Tibial nerve (tissue), 4 donors: Measurements from ENCODE around the gene MAGI3. TPM values are rescaled to one million over a fixed set of nuclear protein-coding genes. Genes with fewer than 3 reads are reported as not detected.
"Not testable (repeated sequence)": the region's sequence is repeated elsewhere in the genome, so short reads cannot be mapped to it uniquely, and the experiment has no call there.

Source experiments
- DNase-seq, 2 donors: peaks; one replicate each; pipeline ENCODE4 v3.0.0-alpha.2; 2019; ENCODE audit warnings: low spot score in 2 of 2
- H3K27ac ChIP-seq, 4 donors: fragments of 200-600 bp; sonication (generic) in 3 of 4; one replicate each; pipeline ENCODE4 v1.5.1; 2017 to 2019; ENCODE audit warnings: mild to moderate bottlenecking in 1 of 4
- H3K27me3 ChIP-seq, 2 donors: fragments of 200-600 bp; sonication (generic) in 1 of 2; one replicate each; pipeline versions ENCODE4 v1.5.1 to v1.6.0; 2017 to 2019
- H3K36me3 ChIP-seq, 3 donors: fragments of 200-600 bp; sonication (generic); one replicate each; pipeline ENCODE4 v1.5.1; 2018 to 2019
- H3K4me1 ChIP-seq, 4 donors: fragments of 200-600 bp; sonication (generic) in 3 of 4; one replicate each; pipeline ENCODE4 v1.5.1; 2017 to 2019
- H3K4me3 ChIP-seq, 4 donors: fragments of 200-600 bp; sonication (generic) in 3 of 4; one replicate each; pipeline ENCODE4 v1.5.1; 2017 to 2019; ENCODE audit warnings: mild to moderate bottlenecking in 1 of 4, moderate library complexity in 1 of 4
- H3K9me3 ChIP-seq, 4 donors: fragments of 200-600 bp; sonication (generic) in 3 of 4; one replicate each; pipeline ENCODE4 v1.5.1; 2017 to 2019
- CTCF ChIP-seq, 5 experiments: fragments of 200-600 bp in 3 of 5; fragments of 450-650 bp in 2 of 5; sonication (generic) in 3 of 5; IDR thresholded peaks; one replicate each; pipeline ENCODE4 v1.5.1; 2016 to 2019; ENCODE audit warnings: antibody characterized with exemption in 5 of 5, mild to moderate bottlenecking in 3 of 5, moderate library complexity in 2 of 5
- EP300 ChIP-seq, 2 donors: sonication (generic); formaldehyde crosslinking; IDR thresholded peaks; one replicate each; pipeline ENCODE4 v1.6.1; 2017; ENCODE audit warnings: antibody characterized with exemption in 2 of 2, mild to moderate bottlenecking in 1 of 2
- POLR2A ChIP-seq, 2 donors: fragments of 450-650 bp; IDR thresholded peaks; one replicate each; pipeline ENCODE4 v1.6.1; 2017; ENCODE audit warnings: antibody characterized with exemption in 2 of 2, mild to moderate bottlenecking in 2 of 2, moderate library complexity in 2 of 2
- WGBS, 2 donors: methylation state at CpG; one replicate each; pipeline ENCODE4 v1.1.5; 2018; 5-methylcytosine and 5-hydroxymethylcytosine counted together
- total RNA-seq, 4 donors: library from RNA; depleted of rRNA; stranded (reverse); fragments of >200 nt; gene quantifications; one replicate each; pipeline ENCODE4 v1.1.0, GENCODE V29; 2016

MAGI3 gene
- total RNA-seq, 4 donors from 2014 or later: 15.7 to 23.3 (median 19.4) TPM

- peaks cover 0 to 50% (median 0%) of the 10 kb centered on the region in 3 donors for H3K36me3 ChIP-seq
- WGBS, 2 donors: 85 to 90% methylated on average over 3 of the region's 3 CpGs
- no peak for TF ChIP-seq CTCF (IDR thresholded peaks at IDR 0.05)
- TF ChIP-seq POLR2A (IDR thresholded peaks at IDR 0.05): no peak
- no peak for TF ChIP-seq EP300 (IDR thresholded peaks at IDR 0.05)
Measured at GRCh38 chr1:113701429-113701828, 311.1 kb downstream of the MAGI3 start.

GRCh38 chr1:113714606-113715269, 324.4 kb downstream of the MAGI3 start:
- Histone ChIP-seq H3K4me1 (no peaks in the 10 kb centered on the region), H3K4me3 (no peak overlapping the region), H3K36me3 (peaks cover 0 to 77% (median 4%) of the 10 kb centered on the region in 3 donors), H3K27me3 (no peaks in the 10 kb centered on the region), H3K9me3 (peaks cover 0 to 7% (median 0%) of the 10 kb centered on the region in 4 donors), H3K27ac (no peak overlapping the region)
- no peak for DNase-seq
- WGBS, 2 donors: 96 to 97% methylated on average over 3 of the region's 3 CpGs
- TF ChIP-seq CTCF (IDR thresholded peaks at IDR 0.05): no peak
- no peak for TF ChIP-seq POLR2A (IDR thresholded peaks at IDR 0.05)
- TF ChIP-seq EP300 (IDR thresholded peaks at IDR 0.05): no peak

More at GRCh38 chr1:113701429-113701828, 311.1 kb downstream of the MAGI3 start:
- no peaks in the 10 kb centered on the region for H3K27me3 ChIP-seq
- H3K4me1 ChIP-seq: no peaks in the 10 kb centered on the region
- H3K4me3 ChIP-seq: no peak overlapping the region
- no peak overlapping the region for H3K27ac ChIP-seq
- H3K9me3 ChIP-seq: peaks cover 0 to 4% (median 0%) of the 10 kb centered on the region in 4 donors
- no peak for DNase-seq

- not testable (repeated sequence) for H3K27me3 ChIP-seq, H3K4me1 ChIP-seq, H3K4me3 ChIP-seq, H3K27ac ChIP-seq, H3K9me3 ChIP-seq, DNase-seq
- peaks cover 0 to 75% (median 4%) of the 10 kb centered on the region in 3 donors for H3K36me3 ChIP-seq
- 93 to 99% methylated on average over 6 of the region's 6 CpGs for WGBS, 2 donors
Measured at GRCh38 chr1:113717506-113717905, 327.2 kb downstream of the MAGI3 start.

GRCh38 chr1:113718621-113719020, 328.3 kb downstream of the MAGI3 start:
- 92 to 100% methylated on average over 5 of the region's 5 CpGs for WGBS, 2 donors
- not testable (repeated sequence) for H3K27ac ChIP-seq, H3K9me3 ChIP-seq, H3K4me1 ChIP-seq, DNase-seq, H3K4me3 ChIP-seq, H3K27me3 ChIP-seq
- peaks cover 0 to 74% (median 4%) of the 10 kb centered on the region in 3 donors for H3K36me3 ChIP-seq

GRCh38 chr1:113721010-113721409, 330.7 kb downstream of the MAGI3 start:
- no peak for DNase-seq
- Histone ChIP-seq H3K36me3 (peaks cover 0 to 87% (median 4%) of the 10 kb centered on the region in 3 donors), H3K9me3 (peaks cover 0 to 7% (median 0%) of the 10 kb centered on the region in 4 donors), H3K4me1 (no peaks in the 10 kb centered on the region), H3K27ac (no peak overlapping the region), H3K4me3 (no peak overlapping the region), H3K27me3 (no peaks in the 10 kb centered on the region)
- TF ChIP-seq POLR2A (IDR thresholded peaks at IDR 0.05) (no peak), EP300 (IDR thresholded peaks at IDR 0.05) (no peak), CTCF (IDR thresholded peaks at IDR 0.05) (no peak)
- WGBS, 2 donors: 96 to 100% methylated on average over 2 of the region's 2 CpGs

- no peak overlapping the region for H3K27ac ChIP-seq
- 93 to 95% methylated on average over 5 of the region's 5 CpGs for WGBS, 2 donors
- H3K36me3 ChIP-seq: peaks cover 0 to 53% (median 0%) of the 10 kb centered on the region in 3 donors
- H3K4me1 ChIP-seq: no peaks in the 10 kb centered on the region
- no peak for DNase-seq
- TF ChIP-seq EP300 (IDR thresholded peaks at IDR 0.05) (no peak), POLR2A (IDR thresholded peaks at IDR 0.05) (no peak), CTCF (IDR thresholded peaks at IDR 0.05) (no peak)
- H3K4me3 ChIP-seq: no peak overlapping the region
- no peaks in the 10 kb centered on the region for H3K27me3 ChIP-seq
- no peaks in the 10 kb centered on the region for H3K9me3 ChIP-seq
Measured at GRCh38 chr1:113732802-113733201, 342.5 kb downstream of the MAGI3 start.
